Lower lobe of right lung (tissue), 2 donors: Measurements from ENCODE around the gene HMCN2. TPM values are rescaled to one million over a fixed set of nuclear protein-coding genes. Genes with fewer than 3 reads are reported as not detected.

Experiments
- ATAC-seq, 2 donors: fragments of 200-7000 bp; cut with Tn5 transposase; one replicate each; pipeline ENCODE4 v1.9.1; 2020 to 2022; ENCODE audit warnings: mild to moderate bottlenecking in 2 of 2, moderate library complexity in 2 of 2
- DNase-seq: peaks from one replicate; pipeline ENCODE4 v3.0.0-alpha.2; 2020
- H3K27ac ChIP-seq: fragments of 200-600 bp; one replicate; pipeline ENCODE4 v1.8.0; 2022
- H3K27me3 ChIP-seq: fragments of 200-600 bp; one replicate; pipeline ENCODE4 v1.8.0; 2022; ENCODE audit warnings: low read depth
- H3K36me3 ChIP-seq: fragments of 200-600 bp; one replicate; pipeline ENCODE4 v1.8.0; 2022; ENCODE audit warnings: mild to moderate bottlenecking
- H3K4me1 ChIP-seq: fragments of 200-600 bp; one replicate; pipeline ENCODE4 v1.8.0; 2022
- H3K4me3 ChIP-seq: fragments of 200-600 bp; one replicate; pipeline ENCODE4 v1.8.0; 2022; ENCODE audit warnings: mild to moderate bottlenecking
- H3K9me3 ChIP-seq: fragments of 200-600 bp; one replicate; pipeline ENCODE4 v1.8.0; 2022
- intact Hi-C: fragments of 100-400 bp; cut with DNase I; formaldehyde crosslinking; loops from one replicate; pipeline ENCODE4 v1.11.0; 2022
- total RNA-seq: library from RNA; stranded (reverse); fragmentation: NEBNext Ultra II Directional; extraction: Animal tissue kit (Norgen Biotek cat#: 25700); gene quantifications from one replicate; pipeline ENCODE4 v1.2.1, GENCODE V29; 2021
- TF ChIP-seq, protein P1 (sequence below): fragments of 200-600 bp; IDR thresholded peaks from one replicate; pipeline ENCODE4 v1.8.0; 2022; ENCODE audit warnings: antibody characterized with exemption, mild to moderate bottlenecking
- donor health status: DM: no; HTN: yes; CAD: no; lungs with severe emphysema.

Gene HMCN2
- total RNA-seq, 1 donor from 2014 or later = 4.7 TPM

DNA sequence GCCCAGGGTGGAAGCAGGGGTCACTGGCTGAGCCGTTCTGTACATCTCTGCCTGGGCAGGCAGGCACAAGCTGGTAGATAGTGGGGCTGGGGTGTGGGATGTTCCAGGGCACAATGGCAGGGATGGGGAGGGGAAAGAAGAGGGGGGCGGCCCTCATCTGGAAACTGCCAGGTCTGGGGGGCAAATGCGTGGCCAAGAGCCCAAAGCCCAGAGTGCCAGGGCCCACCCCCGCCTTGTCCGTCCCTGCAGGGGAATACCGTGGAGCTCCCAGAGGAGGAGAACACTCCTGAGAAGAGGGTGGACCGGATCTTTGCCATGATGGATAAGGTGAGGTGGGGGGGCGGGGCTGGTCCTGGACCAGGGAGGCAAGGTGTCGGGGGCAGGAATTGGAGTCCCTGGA lies 42.7 kb upstream of the HMCN2 start:
- Histone ChIP-seq H3K9me3 (peaks cover 7% of the 10 kb centered on the region), H3K36me3 (no peaks in the 10 kb centered on the region), H3K27me3 (no peaks in the 10 kb centered on the region), H3K4me1 (no peaks in the 10 kb centered on the region), H3K4me3 (no peak overlapping the region), H3K27ac (no peak overlapping the region)
- TF ChIP-seq, protein P1, sequence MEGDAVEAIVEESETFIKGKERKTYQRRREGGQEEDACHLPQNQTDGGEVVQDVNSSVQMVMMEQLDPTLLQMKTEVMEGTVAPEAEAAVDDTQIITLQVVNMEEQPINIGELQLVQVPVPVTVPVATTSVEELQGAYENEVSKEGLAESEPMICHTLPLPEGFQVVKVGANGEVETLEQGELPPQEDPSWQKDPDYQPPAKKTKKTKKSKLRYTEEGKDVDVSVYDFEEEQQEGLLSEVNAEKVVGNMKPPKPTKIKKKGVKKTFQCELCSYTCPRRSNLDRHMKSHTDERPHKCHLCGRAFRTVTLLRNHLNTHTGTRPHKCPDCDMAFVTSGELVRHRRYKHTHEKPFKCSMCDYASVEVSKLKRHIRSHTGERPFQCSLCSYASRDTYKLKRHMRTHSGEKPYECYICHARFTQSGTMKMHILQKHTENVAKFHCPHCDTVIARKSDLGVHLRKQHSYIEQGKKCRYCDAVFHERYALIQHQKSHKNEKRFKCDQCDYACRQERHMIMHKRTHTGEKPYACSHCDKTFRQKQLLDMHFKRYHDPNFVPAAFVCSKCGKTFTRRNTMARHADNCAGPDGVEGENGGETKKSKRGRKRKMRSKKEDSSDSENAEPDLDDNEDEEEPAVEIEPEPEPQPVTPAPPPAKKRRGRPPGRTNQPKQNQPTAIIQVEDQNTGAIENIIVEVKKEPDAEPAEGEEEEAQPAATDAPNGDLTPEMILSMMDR = no peak
- ATAC-seq (no peak), DNase-seq (no peak)
- intact Hi-C loops = no loop called here

DNA sequence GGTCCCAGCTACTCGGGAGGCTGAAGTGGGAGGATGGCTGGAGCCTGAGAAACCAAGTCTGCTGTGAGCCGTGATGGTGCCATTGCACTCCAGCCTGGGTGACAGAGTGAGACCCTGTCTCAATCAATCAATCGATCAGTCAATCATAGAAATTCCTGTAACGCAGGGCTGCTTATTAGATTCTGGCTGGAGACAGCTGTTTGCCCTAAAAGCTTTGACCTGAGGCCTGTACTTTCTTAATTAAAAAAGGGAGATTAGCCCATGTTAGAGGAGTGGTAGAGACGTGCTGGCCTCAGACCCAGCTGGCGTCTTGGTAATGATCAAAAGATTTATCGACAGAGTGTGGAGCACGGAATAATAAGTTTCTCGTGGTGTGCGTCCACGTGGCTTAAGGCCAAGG lies 40.5 kb upstream of the HMCN2 start:
- intact Hi-C loops = no loop called here
- no peaks in the 10 kb centered on the region for H3K4me1 ChIP-seq
- H3K27me3 ChIP-seq = no peaks in the 10 kb centered on the region
- no peak for ATAC-seq
- peaks cover 10% of the 10 kb centered on the region for H3K9me3 ChIP-seq
- no peaks in the 10 kb centered on the region for H3K36me3 ChIP-seq
- no peak overlapping the region for H3K4me3 ChIP-seq
- DNase-seq = no peak
- TF ChIP-seq, protein P1 = no peak
- H3K27ac ChIP-seq = no peak overlapping the region

DNA sequence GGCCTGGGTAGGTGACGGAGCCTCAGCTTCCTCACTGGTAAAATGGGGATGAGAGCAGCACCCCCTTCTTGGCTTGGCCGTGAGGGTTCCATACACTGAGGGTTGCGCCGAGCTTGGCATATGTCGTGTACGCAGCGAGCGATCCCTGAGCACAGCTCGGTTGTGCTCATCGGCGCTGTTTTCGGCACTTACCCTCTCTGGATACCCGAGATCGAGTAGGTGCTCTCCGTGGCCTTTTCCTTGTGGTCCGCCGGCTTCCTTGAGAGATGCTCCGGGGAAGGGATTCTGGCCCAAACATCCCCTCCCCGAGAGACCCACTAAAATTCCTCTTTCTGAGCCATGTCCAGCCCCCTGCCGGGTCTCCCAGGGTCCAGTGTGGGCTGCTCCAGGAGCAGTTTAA lies 40.0 kb upstream of the HMCN2 start:
- ATAC-seq = no peak
- TF ChIP-seq, protein P1 = no peak
- H3K27ac ChIP-seq = no peak overlapping the region
- peaks cover 10% of the 10 kb centered on the region for H3K9me3 ChIP-seq
- no peak overlapping the region for H3K4me3 ChIP-seq
- DNase-seq = peak; percentile 10
- no peaks in the 10 kb centered on the region for H3K36me3 ChIP-seq
- intact Hi-C loops = no loop called here
- H3K4me1 ChIP-seq = no peaks in the 10 kb centered on the region
- no peaks in the 10 kb centered on the region for H3K27me3 ChIP-seq

DNA sequence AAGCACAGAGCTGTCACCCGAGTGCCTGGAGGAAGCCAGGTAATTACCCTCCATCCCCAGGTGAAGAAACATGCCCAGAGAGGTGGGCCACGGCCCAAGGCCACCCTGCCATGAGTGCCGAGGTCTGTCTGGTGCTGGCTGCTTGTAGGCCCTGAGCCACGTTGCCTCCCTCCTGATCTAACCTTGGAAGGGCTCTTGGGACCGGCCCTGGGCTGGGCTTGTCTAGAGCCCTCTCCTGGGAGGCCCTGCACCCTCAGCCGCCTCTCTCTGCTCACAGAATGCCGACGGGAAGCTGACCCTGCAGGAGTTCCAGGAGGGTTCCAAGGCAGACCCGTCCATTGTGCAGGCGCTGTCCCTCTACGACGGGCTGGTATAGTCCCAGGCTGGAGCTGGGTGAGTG lies 39.4 kb upstream of the HMCN2 start:
- Histone ChIP-seq H3K27ac (no peak overlapping the region), H3K27me3 (no peaks in the 10 kb centered on the region), H3K4me3 (no peak overlapping the region), H3K9me3 (peaks cover 10% of the 10 kb centered on the region), H3K4me1 (no peaks in the 10 kb centered on the region), H3K36me3 (no peaks in the 10 kb centered on the region)
- intact Hi-C loops = no loop called here
- ATAC-seq = no peak
- DNase-seq = peak; percentile 28
- TF ChIP-seq, protein P1 = no peak

DNA sequence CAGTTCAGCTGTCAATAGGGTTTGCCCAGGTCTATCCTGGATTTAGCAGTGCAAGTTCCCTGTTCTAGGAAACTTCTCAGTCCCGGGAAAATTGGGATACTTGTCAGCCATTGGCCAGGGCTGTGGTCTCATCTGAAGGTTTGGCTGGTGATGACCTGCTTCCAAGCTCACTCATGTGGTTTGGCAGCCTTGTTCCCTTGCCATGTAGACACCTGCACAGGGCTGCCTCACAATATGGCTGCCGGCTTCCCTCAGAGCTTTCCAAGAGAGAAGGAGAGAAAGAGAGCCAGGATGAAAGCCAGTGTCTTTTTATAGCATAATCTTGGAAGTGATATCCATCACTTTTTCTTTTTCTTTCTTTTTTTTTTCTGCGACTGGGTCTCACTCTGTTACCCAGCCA lies 37.7 kb upstream of the HMCN2 start:
- Histone ChIP-seq H3K36me3 (no peaks in the 10 kb centered on the region), H3K4me1 (no peaks in the 10 kb centered on the region), H3K4me3 (no peak overlapping the region), H3K27ac (no peak overlapping the region), H3K9me3 (peaks cover 10% of the 10 kb centered on the region), H3K27me3 (no peaks in the 10 kb centered on the region)
- peak; percentile 3 for DNase-seq
- no peak for ATAC-seq
- TF ChIP-seq, protein P1 = no peak
- intact Hi-C loops = no loop called here

DNA sequence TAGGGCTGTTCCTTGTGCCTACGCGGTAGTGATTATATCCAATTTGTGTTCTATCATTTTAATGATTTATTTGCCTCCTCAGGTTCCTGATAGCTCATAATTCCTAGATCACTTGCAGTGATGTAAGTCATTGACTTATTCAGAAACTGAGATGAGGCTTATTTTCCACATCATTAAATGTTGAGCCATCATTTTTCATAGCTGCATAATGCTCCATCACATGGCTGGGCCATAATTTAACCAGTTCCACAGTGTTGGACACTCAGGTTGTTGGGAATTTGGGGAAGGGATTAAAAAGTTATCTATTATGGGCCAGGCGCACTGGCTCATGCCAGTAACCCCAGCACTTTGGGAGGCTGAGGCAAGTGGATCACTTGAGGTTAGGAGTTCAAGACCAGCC lies 35.8 kb upstream of the HMCN2 start:
- intact Hi-C loops = loop anchor here (10.0 kb wide), 1 partner anchor 125 kb away; no protein-coding TSS in a partner anchor
- H3K27ac ChIP-seq = no peak overlapping the region
- no peaks in the 10 kb centered on the region for H3K27me3 ChIP-seq
- peaks cover 10% of the 10 kb centered on the region for H3K9me3 ChIP-seq
- TF ChIP-seq, protein P1 = no peak
- no peaks in the 10 kb centered on the region for H3K36me3 ChIP-seq
- DNase-seq (no peak), ATAC-seq (no peak)
- no peak overlapping the region for H3K4me3 ChIP-seq
- H3K4me1 ChIP-seq = no peaks in the 10 kb centered on the region
